ENCODE measurements around the gene CLRN1. TPM values are rescaled to one million over a fixed set of nuclear protein-coding genes. Genes with fewer than 3 reads are reported as not detected.

The CLRN1 gene
- total RNA-seq, 1 donor from 2014 or later = not detected

DNA sequence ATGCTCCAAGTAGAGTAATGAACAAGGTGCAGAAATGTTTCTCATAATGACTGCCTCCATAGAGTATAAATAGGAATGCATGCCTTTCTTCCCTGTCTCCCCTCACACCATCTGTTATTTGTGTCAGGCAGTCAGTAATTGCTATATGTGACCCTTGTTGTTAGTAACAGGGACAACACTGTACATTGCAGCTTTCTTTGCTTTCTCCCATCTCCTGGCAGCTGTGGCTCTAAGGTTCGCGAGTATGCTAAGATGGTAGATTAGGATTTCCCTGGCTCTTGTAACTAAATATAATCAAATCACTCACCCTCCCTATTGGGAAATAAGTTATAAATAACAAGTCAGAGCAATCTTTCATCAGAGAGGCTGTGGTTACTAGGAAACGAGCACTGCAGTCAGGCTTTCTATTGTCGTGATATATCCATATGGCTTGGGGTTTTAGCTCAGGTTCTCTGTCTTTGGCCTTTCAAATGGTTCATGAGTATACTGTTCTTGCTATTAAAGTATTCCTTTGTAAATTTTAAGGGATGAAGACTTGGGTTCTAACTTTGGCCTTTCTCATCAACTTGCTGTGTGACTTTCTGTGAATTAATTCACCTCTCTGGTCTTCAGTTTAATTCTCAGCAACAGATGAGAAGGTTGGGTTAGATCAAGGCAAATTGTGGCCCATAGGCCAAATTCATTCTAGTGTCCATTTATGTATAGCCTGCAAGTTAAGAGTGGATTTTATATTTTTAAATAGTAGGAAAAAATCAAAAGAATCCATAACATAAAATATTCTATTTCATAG lies 59.2 kb downstream of the CLRN1 start:
- Mint-ChIP-seq H3K4me3 (no peak overlapping the region), H3K27me3 (peaks cover 16% of the 10 kb centered on the region), H3K27ac (no peak overlapping the region), H3K36me3 (no peaks in the 10 kb centered on the region), H3K9me3 (no peaks in the 10 kb centered on the region), H3K4me1 (ENCODE audit: unreplicated experiment) (no peaks in the 10 kb centered on the region)
- no peak for DNase-seq (ENCODE audit: extremely low spot score, unreplicated experiment)
- TF ChIP-seq, protein P1, sequence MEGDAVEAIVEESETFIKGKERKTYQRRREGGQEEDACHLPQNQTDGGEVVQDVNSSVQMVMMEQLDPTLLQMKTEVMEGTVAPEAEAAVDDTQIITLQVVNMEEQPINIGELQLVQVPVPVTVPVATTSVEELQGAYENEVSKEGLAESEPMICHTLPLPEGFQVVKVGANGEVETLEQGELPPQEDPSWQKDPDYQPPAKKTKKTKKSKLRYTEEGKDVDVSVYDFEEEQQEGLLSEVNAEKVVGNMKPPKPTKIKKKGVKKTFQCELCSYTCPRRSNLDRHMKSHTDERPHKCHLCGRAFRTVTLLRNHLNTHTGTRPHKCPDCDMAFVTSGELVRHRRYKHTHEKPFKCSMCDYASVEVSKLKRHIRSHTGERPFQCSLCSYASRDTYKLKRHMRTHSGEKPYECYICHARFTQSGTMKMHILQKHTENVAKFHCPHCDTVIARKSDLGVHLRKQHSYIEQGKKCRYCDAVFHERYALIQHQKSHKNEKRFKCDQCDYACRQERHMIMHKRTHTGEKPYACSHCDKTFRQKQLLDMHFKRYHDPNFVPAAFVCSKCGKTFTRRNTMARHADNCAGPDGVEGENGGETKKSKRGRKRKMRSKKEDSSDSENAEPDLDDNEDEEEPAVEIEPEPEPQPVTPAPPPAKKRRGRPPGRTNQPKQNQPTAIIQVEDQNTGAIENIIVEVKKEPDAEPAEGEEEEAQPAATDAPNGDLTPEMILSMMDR (conservative IDR thresholded peaks at IDR 0.05) = no peak

DNA sequence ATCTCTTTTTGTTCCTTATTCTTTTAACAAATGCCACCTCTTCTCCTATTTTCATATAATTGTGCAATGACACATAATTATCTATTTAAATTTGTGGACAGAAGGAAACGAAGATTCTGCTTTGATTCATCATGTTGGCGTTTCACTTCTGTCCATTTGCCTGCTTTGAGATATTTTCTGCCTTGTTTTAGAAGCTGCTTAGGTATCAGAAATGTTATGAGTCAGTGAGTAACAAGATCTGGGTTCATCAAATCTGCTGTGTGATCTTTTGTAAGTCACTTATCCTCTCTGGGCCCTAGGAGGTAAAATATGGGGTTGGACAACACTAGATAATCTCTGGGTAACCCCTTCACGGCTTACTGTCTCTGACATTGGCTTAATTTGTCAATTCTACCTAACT lies 60.0 kb downstream of the CLRN1 start:
- H3K27ac Mint-ChIP-seq = no peak overlapping the region
- TF ChIP-seq, protein P1 (conservative IDR thresholded peaks at IDR 0.05) = no peak
- H3K4me3 Mint-ChIP-seq = no peak overlapping the region
- no peaks in the 10 kb centered on the region for H3K9me3 Mint-ChIP-seq
- DNase-seq (ENCODE audit: extremely low spot score, unreplicated experiment) = no peak
- no peaks in the 10 kb centered on the region for H3K4me1 Mint-ChIP-seq (ENCODE audit: unreplicated experiment)
- no peaks in the 10 kb centered on the region for H3K36me3 Mint-ChIP-seq
- peaks cover 24% of the 10 kb centered on the region for H3K27me3 Mint-ChIP-seq

DNA sequence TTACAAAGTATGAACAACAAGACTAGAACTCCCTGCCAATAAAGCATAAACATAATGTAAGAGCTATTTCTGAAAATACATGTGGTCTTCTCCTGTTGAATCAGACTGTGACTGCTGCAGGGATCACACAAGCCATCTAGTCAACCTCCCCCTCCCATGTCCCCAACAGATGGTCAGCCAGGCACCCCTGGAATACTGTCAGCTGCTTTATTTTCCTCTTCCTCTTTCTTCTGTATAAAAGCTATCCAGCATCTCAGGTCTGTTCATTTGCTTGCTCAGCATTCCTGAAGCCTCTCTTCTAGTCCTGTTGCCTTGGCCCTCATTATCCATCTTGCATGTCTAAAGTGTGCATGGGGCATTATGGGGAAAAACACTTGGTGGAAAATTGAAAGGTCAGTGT lies 60.8 kb downstream of the CLRN1 start:
- no peak overlapping the region for H3K27ac Mint-ChIP-seq
- no peak overlapping the region for H3K4me3 Mint-ChIP-seq
- H3K4me1 Mint-ChIP-seq (ENCODE audit: unreplicated experiment) = no peaks in the 10 kb centered on the region
- DNase-seq (ENCODE audit: extremely low spot score, unreplicated experiment) = no peak
- TF ChIP-seq, protein P1 (conservative IDR thresholded peaks at IDR 0.05) = no peak
- H3K36me3 Mint-ChIP-seq = no peaks in the 10 kb centered on the region
- H3K9me3 Mint-ChIP-seq = no peaks in the 10 kb centered on the region
- peaks cover 27% of the 10 kb centered on the region for H3K27me3 Mint-ChIP-seq

DNA sequence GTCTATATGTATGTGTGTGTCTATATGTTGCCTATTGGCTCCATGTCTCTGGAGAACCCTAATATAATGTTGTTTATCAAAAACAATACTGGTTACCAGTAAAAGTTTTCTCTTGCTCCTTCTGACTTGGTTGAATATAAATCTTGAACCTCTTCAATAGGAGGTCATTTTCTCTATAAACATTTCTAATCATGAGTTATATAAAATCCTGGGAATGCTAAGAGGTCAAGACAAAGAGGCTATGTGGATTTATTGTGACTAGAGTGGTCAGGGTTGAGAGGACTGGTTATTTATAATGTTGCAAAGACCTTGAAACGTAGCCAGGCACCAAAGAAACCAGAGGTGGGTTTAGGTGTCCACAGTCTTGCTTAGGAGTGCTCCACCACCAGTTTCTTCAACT lies 66.1 kb downstream of the CLRN1 start:
- no peaks in the 10 kb centered on the region for H3K36me3 Mint-ChIP-seq
- no peaks in the 10 kb centered on the region for H3K4me1 Mint-ChIP-seq (ENCODE audit: unreplicated experiment)
- no peak for DNase-seq (ENCODE audit: extremely low spot score, unreplicated experiment)
- H3K27ac Mint-ChIP-seq = no peak overlapping the region
- TF ChIP-seq, protein P1 (conservative IDR thresholded peaks at IDR 0.05) = no peak
- peaks cover 33% of the 10 kb centered on the region for H3K27me3 Mint-ChIP-seq
- no peaks in the 10 kb centered on the region for H3K9me3 Mint-ChIP-seq
- H3K4me3 Mint-ChIP-seq = no peak overlapping the region

DNA sequence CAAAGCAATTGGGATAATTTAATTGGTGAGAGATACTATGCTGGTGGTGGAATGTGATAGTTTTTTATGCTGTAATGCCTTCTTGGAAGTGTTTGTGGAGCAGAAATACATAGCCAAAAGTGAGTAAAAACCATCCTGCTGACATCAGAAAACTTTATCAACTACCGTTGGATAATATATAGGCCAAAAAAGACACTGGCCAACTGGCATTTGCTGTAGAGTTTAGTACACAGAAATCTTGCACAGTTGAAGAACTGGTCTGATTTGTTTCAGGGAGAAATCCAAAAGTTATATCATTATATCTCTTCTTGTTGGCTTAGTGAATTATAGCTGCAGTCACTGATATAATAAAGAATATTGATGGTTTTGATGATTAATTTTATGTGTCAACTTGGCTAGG lies 66.8 kb downstream of the CLRN1 start:
- Mint-ChIP-seq H3K4me1 (ENCODE audit: unreplicated experiment) (no peaks in the 10 kb centered on the region), H3K36me3 (no peaks in the 10 kb centered on the region), H3K4me3 (no peak overlapping the region), H3K27me3 (peaks cover 27% of the 10 kb centered on the region), H3K9me3 (no peaks in the 10 kb centered on the region), H3K27ac (no peak overlapping the region)
- DNase-seq (ENCODE audit: extremely low spot score, unreplicated experiment) = no peak
- TF ChIP-seq, protein P1 (conservative IDR thresholded peaks at IDR 0.05) = no peak
